Mesodermal cell (in vitro differentiated cells): ENCODE data around the gene PI4K2B.
A peak's percentile ranks its signal among the peaks of the same experiment; 100 is the strongest.
"Not testable (repeated sequence)": the region's sequence is repeated elsewhere in the genome, so short reads cannot be mapped to it uniquely, and the experiment has no call there.

Source experiments
- H3K27ac ChIP-seq: 2 replicates; pipeline ENCODE4 v1.7.0; 2013; ENCODE audit warnings: mild to moderate bottlenecking, low read depth, low read length, moderate library complexity; ENCODE audit not compliant: severe bottlenecking
- H3K36me3 ChIP-seq: 2 replicates; pipeline ENCODE4 v1.7.1; 2013; ENCODE audit warnings: mild to moderate bottlenecking, low read length, moderate library complexity; ENCODE audit not compliant: control insufficient read depth, insufficient read depth
- H3K4me1 ChIP-seq: one replicate; pipeline ENCODE4 v1.7.1; 2013; ENCODE audit warnings: mild to moderate bottlenecking, low read length; ENCODE audit not compliant: insufficient read depth, control insufficient read depth, poor library complexity, severe bottlenecking
- H3K4me3 ChIP-seq: 2 replicates; pipeline ENCODE4 v1.7.0; 2013; ENCODE audit warnings: low read length, control low read depth, mild to moderate bottlenecking; ENCODE audit not compliant: insufficient read depth, poor library complexity, severe bottlenecking; ENCODE audit errors: extremely low read depth
- H3K9me3 ChIP-seq: 2 replicates; pipeline ENCODE4 v1.7.1; 2013; ENCODE audit warnings: mild to moderate bottlenecking, low read length, moderate library complexity; ENCODE audit not compliant: control insufficient read depth
- WGBS, 2 experiments: methylation state at CpG; one replicate each; pipeline ENCODE4 v1.1.5; 2013; ENCODE audit warnings: missing lambda C conversion rate in 2 of 2; ENCODE audit not compliant: insufficient coverage in 2 of 2; 5-methylcytosine and 5-hydroxymethylcytosine counted together

PI4K2B gene

DNA sequence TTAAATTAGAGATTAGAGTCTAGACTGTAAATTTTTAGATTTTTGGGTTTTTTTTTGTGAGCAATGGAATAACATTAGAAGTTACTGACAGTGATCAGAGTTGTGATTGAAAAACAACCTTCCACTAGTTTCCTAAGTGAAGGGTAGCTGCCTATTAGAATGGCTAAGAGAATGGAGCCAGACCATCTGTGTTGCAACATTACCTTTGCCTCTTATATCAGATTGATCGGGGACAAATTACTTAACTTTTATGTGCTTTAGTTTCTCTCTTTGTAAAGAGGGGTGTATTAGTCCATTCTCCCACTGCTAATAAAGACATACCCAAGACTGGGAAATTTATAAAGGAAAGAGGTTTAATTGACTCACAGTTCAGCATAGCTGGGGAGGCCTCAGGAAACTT, 12.5 kb upstream of the PI4K2B start:
- H3K9me3 ChIP-seq: peaks cover 40% of the 10 kb centered on the region
- no peak overlapping the region for H3K4me3 ChIP-seq
- WGBS, 2 experiments: no CpG with 5 or more reads among the region's 1 CpG
- H3K36me3 ChIP-seq: no peaks in the 10 kb centered on the region
- no peaks in the 10 kb centered on the region for H3K4me1 ChIP-seq
- H3K27ac ChIP-seq: no peak overlapping the region

DNA sequence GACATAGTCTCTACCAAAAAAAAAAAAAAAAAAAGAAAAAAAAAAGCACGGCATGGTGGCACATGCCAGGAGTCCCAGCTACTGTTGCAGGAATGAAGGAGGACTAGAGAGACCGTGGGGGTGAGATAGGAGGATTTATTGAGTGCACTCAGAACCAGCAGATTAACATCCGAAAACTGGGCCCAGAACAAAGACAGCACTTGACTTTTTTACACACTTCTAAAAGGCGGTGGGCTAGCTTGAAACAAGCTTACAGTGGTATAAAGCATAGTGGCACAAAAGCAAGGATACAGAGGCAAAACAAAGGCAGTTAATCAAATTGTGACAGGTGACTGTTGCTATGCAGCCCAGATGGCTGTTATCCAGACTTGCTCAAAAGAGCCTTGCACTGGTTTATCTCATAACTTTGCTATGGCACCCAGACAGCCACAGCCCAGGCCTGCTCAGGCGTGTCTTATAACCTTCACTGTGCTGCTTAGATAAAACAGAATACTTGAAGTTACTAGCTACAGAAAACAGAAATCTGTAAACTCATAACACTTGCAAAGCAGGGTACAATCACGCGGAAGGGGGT, 9.9 kb upstream of the PI4K2B start:
- Histone ChIP-seq H3K4me3 (no peak overlapping the region), H3K36me3 (no peaks in the 10 kb centered on the region), H3K9me3 (peaks cover 50% of the 10 kb centered on the region), H3K27ac (no peak overlapping the region), H3K4me1 (no peaks in the 10 kb centered on the region)
- 84 to 90% methylated on average over 3 of the region's 7 CpGs for WGBS, 2 experiments

- no peaks in the 10 kb centered on the region for H3K4me1 ChIP-seq
- no peaks in the 10 kb centered on the region for H3K36me3 ChIP-seq
- peaks cover 39% of the 10 kb centered on the region for H3K9me3 ChIP-seq
- 93 to 94% methylated on average over 5 of the region's 6 CpGs for WGBS, 2 experiments
- no peak overlapping the region for H3K27ac ChIP-seq
- H3K4me3 ChIP-seq: no peak overlapping the region
Measured at GRCh38 chr4:25229804-25230203, 4.0 kb upstream of the PI4K2B start.

DNA sequence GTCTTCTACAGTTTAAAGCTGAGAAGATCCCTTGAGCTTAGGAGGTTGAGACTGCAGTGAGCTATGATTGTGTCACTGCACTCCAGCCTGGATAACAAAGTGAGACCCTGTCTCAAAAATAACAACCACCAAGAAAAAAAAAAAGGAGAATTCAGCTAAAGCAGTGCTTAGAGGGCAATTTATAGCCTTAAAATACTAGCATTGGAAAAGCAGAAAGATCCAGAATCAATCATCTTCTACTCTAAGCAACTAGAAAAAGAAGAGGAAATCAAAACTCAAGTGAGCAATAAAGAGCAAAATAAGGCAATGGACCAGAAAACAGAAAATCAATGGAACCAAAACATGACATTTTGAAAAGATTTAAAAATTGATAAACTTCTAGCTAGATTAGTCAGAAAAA, 639 bp upstream of the PI4K2B start:
- H3K27ac ChIP-seq: no peak overlapping the region
- H3K36me3 ChIP-seq: no peaks in the 10 kb centered on the region
- H3K4me3 ChIP-seq: peak overlapping the region; percentile 82
- no peaks in the 10 kb centered on the region for H3K4me1 ChIP-seq
- peaks cover 21% of the 10 kb centered on the region for H3K9me3 ChIP-seq

GRCh38 chr4:25234390-25235370, 847 bp downstream of the PI4K2B start:
- Histone ChIP-seq H3K4me3 (peak overlapping the region; percentile 82), H3K9me3 (peaks cover 21% of the 10 kb centered on the region), H3K4me1 (no peaks in the 10 kb centered on the region), H3K27ac (peak overlapping the region; percentile 46), H3K36me3 (no peaks in the 10 kb centered on the region)
- 3 to 7% methylated on average over 22 to 38 of the region's 49 CpGs for WGBS, 2 experiments

DNA sequence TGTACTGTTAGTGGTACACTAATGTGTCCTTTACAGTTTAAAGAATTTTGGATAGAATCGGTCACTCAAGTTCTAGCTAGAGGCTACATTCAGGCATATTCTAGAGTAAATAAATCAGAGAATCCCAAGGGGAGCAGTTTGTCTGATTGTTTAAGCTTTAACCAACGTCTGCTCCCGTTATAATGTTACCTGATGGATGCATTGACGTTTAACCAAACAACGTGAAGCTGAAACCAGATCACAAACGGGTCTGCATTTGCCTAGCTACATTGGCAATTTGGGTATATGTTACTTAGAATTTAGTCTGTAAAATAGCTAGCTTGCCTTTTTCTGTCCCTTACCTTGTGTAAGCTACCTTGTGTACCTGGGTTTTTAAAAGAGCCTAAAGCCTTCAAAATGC, 1.6 kb downstream of the PI4K2B start:
- no peaks in the 10 kb centered on the region for H3K4me1 ChIP-seq
- H3K4me3 ChIP-seq: peak overlapping the region; percentile 82
- no peak overlapping the region for H3K27ac ChIP-seq
- H3K36me3 ChIP-seq: no peaks in the 10 kb centered on the region
- 83 to 98% methylated on average over 5 to 6 of the region's 6 CpGs for WGBS, 2 experiments
- H3K9me3 ChIP-seq: peaks cover 17% of the 10 kb centered on the region

- not testable (repeated sequence) for H3K36me3 ChIP-seq, H3K27ac ChIP-seq, H3K4me1 ChIP-seq, H3K4me3 ChIP-seq
- H3K9me3 ChIP-seq: peaks cover 17% of the 10 kb centered on the region
- WGBS, 2 experiments: 100% methylated on average over 2 of the region's 2 CpGs
Measured at GRCh38 chr4:25236030-25236429, 2.2 kb downstream of the PI4K2B start.

GRCh38 chr4:25236971-25237370, 3.1 kb downstream of the PI4K2B start:
- no peaks in the 10 kb centered on the region for H3K4me1 ChIP-seq
- H3K27ac ChIP-seq: no peak overlapping the region
- WGBS, 2 experiments: no CpG with 5 or more reads among the region's 2 CpGs
- H3K36me3 ChIP-seq: no peaks in the 10 kb centered on the region
- peaks cover 13% of the 10 kb centered on the region for H3K9me3 ChIP-seq
- no peak overlapping the region for H3K4me3 ChIP-seq

DNA sequence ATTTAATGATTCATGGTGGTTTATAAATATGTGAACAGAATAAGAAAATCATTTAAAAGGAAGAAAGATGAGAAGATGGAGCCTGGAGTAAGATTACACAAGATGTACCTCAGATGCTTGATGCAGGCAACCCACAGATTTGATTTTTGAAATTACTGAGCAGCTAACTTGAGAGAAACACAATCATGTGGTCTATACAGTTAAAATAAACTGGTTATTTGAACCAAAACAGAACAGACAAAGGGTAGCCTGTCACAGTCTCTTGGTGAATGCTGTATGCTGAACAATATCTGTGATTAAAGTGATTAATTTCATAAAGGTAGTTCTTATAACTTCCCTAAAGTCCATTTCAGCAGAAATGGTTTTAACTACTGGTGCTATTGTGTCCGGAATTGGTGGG, 4.2 kb downstream of the PI4K2B start:
- H3K27ac ChIP-seq: no peak overlapping the region
- H3K4me3 ChIP-seq: no peak overlapping the region
- H3K36me3 ChIP-seq: no peaks in the 10 kb centered on the region
- H3K9me3 ChIP-seq: peaks cover 6% of the 10 kb centered on the region
- 100% methylated on average over 1 of the region's 1 CpG for WGBS, 2 experiments
- H3K4me1 ChIP-seq: no peaks in the 10 kb centered on the region

DNA sequence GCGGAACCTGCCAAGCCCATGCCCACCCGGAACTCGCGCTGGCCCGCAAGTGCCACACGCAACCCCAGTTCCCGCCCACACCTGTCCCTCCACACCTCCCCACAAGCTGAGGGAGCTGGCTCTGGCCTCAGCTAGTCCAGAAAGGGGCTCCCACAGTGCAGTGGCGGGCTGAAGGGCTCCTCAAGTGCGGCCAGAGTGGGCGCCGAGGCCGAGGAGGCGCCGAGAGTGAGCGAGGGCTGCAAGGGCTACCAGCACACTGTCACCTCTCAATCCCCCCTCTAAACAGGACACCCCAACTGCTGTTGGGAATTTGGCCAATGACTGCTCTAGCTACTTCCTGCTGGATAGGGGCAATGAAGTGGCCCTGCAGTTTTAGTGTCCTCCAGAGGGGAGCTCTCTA, 5.7 kb downstream of the PI4K2B start:
- H3K9me3 ChIP-seq, H3K4me3 ChIP-seq, H3K27ac ChIP-seq, H3K4me1 ChIP-seq, H3K36me3 ChIP-seq: not testable (repeated sequence)
- WGBS, 2 experiments: 80% methylated on average over 1 of the region's 15 CpGs; no CpG with 5 or more reads in 1 of the 2 experiments

GRCh38 chr4:25240754-25241210, 6.9 kb downstream of the PI4K2B start:
- H3K4me3 ChIP-seq, H3K27ac ChIP-seq, H3K4me1 ChIP-seq, H3K36me3 ChIP-seq, H3K9me3 ChIP-seq: not testable (repeated sequence)
- WGBS, 2 experiments: no CpG with 5 or more reads among the region's 1 CpG
